ENCODE measurements around the gene HIBCH. TPM values are rescaled to one million over a fixed set of nuclear protein-coding genes. Genes with fewer than 3 reads are reported as not detected.

Gene HIBCH
- total and polyA plus RNA-seq, 2 experiments from 2014 or later, result 25.7 to 42.3 TPM

DNA sequence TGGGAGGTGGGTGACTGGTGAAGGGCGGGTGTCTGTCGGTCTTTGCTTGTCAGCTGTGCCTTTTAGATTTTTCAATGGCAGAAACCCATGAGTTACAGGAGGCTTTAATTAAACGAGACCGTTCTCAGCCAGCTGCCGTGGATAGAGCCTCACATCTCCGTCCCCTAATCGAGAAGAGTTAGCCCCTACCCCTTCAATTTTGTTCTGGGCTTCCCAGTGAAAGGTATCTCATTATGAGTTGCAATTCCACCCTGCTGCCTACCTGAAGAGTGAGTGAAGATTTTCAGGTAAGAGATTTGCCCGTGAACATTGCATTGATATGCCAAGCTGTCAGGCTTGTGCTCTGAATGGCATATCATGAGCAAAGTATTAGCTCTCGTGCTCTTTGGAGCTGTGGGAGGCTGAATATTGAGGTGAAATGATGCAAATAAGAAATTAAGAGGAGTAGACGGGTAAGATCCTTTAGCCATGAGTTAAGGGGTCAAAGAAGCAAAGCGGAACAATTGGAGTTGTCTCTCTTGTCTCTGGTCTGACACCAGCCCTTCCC is 138.4 kb downstream of the HIBCH start:
- Mint-ChIP-seq H3K4me3 (peak overlapping the region; percentile 76), H3K27me3 (ENCODE audit: insufficient read depth, low read depth, poor library complexity) (peaks cover 7% of the 10 kb centered on the region), H3K9me3 (no peaks in the 10 kb centered on the region), H3K36me3 (ENCODE audit: low read depth) (no peaks in the 10 kb centered on the region), H3K4me1 (peaks cover 9% of the 10 kb centered on the region), H3K27ac (no peak overlapping the region)
- Histone ChIP-seq H3K4me3 (peak overlapping the region; percentile 79), H3K4me1 (ENCODE audit: insufficient read depth) (peaks cover 8% of the 10 kb centered on the region; the same call in 1 of the 2 replicates), H3K4me2 (peak overlapping the region; percentile 90), H4K20me1 (replicated peaks; ENCODE audit: insufficient read depth) (no peaks in the 10 kb centered on the region), H3K27ac (ENCODE audit: low read depth) (no peak overlapping the region), H3K36me3 (ENCODE audit: insufficient read depth) (no peaks in the 10 kb centered on the region), H2AFZ (peak overlapping the region; percentile 92), H3K9me2 (ENCODE audit: insufficient read depth) (no peaks in the 10 kb centered on the region), H3F3A (replicated peaks; ENCODE audit: low read depth) (no peaks in the 10 kb centered on the region), H3K27me3 (ENCODE audit: insufficient read depth) (peaks cover 28% of the 10 kb centered on the region), H3K79me2 (replicated peaks; ENCODE audit: insufficient read depth) (no peaks in the 10 kb centered on the region)
- ATAC-seq, result peak; percentile 4; the same call in 2 of the 3 replicates
- TF ChIP-seq ZNF331 (CRISPR knock-in tag; IDR thresholded peaks at IDR 0.05; ENCODE audit: low read depth) (no peak), CREB1 (CRISPR knock-in tag; IDR thresholded peaks at IDR 0.05; ENCODE audit: low read depth) (no peak), JUNB (IDR thresholded peaks at IDR 0.05; ENCODE audit: unreplicated experiment) (no peak), EZH2phosphoT487 (IDR thresholded peaks at IDR 0.05; ENCODE audit: unreplicated experiment) (no peak), ZNF114 (CRISPR knock-in tag; IDR thresholded peaks at IDR 0.05) (no peak), STAT1 (IDR thresholded peaks at IDR 0.05; ENCODE audit: unreplicated experiment) (no peak), REST (IDR thresholded peaks at IDR 0.05; ENCODE audit: unreplicated experiment) (no peak), EZH2 (IDR thresholded peaks at IDR 0.05; ENCODE audit: low read depth, unreplicated experiment) (no peak), POLR2AphosphoS5 (IDR thresholded peaks at IDR 0.05; ENCODE audit: low read depth) (no peak), CTCF (conservative IDR thresholded peaks at IDR 0.05; ENCODE audit: low read depth in 2 of 2) (no peak), NANOG (IDR thresholded peaks at IDR 0.05; ENCODE audit: borderline replicate concordance) (no peak)
- TF ChIP-seq, protein P1, sequence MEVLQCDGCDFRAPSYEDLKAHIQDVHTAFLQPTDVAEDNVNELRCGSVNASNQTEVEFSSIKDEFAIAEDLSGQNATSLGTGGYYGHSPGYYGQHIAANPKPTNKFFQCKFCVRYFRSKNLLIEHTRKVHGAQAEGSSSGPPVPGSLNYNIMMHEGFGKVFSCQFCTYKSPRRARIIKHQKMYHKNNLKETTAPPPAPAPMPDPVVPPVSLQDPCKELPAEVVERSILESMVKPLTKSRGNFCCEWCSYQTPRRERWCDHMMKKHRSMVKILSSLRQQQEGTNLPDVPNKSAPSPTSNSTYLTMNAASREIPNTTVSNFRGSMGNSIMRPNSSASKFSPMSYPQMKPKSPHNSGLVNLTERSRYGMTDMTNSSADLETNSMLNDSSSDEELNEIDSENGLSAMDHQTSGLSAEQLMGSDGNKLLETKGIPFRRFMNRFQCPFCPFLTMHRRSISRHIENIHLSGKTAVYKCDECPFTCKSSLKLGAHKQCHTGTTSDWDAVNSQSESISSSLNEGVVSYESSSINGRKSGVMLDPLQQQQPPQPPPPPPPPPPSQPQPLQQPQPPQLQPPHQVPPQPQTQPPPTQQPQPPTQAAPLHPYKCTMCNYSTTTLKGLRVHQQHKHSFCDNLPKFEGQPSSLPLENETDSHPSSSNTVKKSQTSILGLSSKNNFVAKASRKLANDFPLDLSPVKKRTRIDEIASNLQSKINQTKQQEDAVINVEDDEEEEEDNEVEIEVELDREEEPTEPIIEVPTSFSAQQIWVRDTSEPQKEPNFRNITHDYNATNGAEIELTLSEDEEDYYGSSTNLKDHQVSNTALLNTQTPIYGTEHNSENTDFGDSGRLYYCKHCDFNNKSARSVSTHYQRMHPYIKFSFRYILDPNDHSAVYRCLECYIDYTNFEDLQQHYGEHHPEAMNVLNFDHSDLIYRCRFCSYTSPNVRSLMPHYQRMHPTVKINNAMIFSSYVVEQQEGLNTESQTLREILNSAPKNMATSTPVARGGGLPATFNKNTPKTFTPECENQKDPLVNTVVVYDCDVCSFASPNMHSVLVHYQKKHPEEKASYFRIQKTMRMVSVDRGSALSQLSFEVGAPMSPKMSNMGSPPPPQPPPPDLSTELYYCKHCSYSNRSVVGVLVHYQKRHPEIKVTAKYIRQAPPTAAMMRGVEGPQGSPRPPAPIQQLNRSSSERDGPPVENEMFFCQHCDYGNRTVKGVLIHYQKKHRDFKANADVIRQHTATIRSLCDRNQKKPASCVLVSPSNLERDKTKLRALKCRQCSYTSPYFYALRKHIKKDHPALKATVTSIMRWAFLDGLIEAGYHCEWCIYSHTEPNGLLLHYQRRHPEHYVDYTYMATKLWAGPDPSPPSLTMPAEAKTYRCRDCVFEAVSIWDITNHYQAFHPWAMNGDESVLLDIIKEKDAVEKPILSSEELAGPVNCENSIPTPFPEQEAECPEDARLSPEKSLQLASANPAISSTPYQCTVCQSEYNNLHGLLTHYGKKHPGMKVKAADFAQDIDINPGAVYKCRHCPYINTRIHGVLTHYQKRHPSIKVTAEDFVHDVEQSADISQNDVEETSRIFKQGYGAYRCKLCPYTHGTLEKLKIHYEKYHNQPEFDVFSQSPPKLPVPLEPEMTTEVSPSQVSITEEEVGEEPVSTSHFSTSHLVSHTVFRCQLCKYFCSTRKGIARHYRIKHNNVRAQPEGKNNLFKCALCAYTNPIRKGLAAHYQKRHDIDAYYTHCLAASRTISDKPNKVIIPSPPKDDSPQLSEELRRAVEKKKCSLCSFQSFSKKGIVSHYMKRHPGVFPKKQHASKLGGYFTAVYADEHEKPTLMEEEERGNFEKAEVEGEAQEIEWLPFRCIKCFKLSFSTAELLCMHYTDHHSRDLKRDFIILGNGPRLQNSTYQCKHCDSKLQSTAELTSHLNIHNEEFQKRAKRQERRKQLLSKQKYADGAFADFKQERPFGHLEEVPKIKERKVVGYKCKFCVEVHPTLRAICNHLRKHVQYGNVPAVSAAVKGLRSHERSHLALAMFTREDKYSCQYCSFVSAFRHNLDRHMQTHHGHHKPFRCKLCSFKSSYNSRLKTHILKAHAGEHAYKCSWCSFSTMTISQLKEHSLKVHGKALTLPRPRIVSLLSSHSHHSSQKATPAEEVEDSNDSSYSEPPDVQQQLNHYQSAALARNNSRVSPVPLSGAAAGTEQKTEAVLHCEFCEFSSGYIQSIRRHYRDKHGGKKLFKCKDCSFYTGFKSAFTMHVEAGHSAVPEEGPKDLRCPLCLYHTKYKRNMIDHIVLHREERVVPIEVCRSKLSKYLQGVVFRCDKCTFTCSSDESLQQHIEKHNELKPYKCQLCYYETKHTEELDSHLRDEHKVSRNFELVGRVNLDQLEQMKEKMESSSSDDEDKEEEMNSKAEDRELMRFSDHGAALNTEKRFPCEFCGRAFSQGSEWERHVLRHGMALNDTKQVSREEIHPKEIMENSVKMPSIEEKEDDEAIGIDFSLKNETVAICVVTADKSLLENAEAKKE (CRISPR knock-in tag; IDR thresholded peaks at IDR 0.05), result no peak
- TF ChIP-seq, protein P2, sequence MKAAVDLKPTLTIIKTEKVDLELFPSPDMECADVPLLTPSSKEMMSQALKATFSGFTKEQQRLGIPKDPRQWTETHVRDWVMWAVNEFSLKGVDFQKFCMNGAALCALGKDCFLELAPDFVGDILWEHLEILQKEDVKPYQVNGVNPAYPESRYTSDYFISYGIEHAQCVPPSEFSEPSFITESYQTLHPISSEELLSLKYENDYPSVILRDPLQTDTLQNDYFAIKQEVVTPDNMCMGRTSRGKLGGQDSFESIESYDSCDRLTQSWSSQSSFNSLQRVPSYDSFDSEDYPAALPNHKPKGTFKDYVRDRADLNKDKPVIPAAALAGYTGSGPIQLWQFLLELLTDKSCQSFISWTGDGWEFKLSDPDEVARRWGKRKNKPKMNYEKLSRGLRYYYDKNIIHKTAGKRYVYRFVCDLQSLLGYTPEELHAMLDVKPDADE (IDR thresholded peaks at IDR 0.05), result no peak
- DNase-seq (ENCODE audit: low spot score), result no peak
